Measurements from ENCODE around the gene SLITRK2.

SLITRK2 gene

DNA sequence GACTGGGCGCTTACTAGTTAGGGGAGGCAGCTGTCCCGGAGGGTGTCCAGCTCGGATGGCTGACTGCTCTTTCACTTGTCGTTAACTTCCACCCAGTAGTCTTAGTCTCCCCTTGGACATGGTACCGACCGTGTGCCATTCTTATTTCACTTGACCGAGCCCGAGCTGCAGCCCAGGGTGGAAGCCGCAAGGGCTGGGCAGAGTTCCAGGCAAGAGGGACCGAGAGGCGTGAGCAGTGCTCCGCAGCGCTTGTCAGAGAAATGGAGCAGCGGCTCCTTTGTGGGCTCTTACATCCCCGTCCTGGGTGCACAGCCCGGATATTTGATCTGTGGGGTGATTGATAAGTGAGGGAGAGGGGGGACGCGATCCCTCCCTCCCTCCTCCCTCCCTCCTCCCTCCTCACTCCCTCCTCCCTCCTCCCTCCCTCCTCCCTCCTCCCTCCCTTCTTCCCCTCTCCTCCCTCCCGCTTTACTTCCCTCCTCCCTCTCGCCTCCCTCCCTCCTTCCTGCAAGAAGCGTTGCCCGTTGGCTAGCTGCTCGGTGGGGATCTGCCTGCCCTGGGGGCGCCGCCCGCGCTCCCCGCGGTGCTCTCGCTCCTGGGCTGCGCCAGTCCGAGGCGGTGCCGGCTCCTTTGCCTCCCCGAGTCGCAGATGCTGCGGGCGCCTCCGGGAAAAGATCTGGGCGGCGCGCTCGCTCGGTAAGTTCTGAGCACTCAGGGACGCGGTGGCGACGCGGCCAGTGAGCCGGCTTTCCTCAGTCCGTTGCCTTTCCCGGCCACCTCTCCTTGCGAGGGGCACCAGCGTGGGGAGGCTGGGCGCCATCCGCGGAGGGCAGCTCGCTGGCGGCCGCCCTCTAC is at the start of gene SLITRK2:
Gene SLITRK2 (plus strand): TSS at position 499 of the 855 bp plus-strand sequence. CDS start 4,597 bp downstream, outside the sequence.
- DNase-seq: no peak

- DNase-seq: no peak
Observed at GRCh38 chrX:145773006-145773405, 44.6 kb upstream of the SLITRK2 start.

GRCh38 chrX:145792281-145792680 is 25.3 kb upstream of the SLITRK2 start:
- no peak for DNase-seq

- DNase-seq: no peak
Observed at GRCh38 chrX:145803508-145803907, 14.1 kb upstream of the SLITRK2 start.

- DNase-seq: no peak
Observed at GRCh38 chrX:145813081-145813480, 4.5 kb upstream of the SLITRK2 start.

- DNase-seq: no peak
Observed at GRCh38 chrX:145816601-145817315, 871 bp upstream of the SLITRK2 start.

DNA sequence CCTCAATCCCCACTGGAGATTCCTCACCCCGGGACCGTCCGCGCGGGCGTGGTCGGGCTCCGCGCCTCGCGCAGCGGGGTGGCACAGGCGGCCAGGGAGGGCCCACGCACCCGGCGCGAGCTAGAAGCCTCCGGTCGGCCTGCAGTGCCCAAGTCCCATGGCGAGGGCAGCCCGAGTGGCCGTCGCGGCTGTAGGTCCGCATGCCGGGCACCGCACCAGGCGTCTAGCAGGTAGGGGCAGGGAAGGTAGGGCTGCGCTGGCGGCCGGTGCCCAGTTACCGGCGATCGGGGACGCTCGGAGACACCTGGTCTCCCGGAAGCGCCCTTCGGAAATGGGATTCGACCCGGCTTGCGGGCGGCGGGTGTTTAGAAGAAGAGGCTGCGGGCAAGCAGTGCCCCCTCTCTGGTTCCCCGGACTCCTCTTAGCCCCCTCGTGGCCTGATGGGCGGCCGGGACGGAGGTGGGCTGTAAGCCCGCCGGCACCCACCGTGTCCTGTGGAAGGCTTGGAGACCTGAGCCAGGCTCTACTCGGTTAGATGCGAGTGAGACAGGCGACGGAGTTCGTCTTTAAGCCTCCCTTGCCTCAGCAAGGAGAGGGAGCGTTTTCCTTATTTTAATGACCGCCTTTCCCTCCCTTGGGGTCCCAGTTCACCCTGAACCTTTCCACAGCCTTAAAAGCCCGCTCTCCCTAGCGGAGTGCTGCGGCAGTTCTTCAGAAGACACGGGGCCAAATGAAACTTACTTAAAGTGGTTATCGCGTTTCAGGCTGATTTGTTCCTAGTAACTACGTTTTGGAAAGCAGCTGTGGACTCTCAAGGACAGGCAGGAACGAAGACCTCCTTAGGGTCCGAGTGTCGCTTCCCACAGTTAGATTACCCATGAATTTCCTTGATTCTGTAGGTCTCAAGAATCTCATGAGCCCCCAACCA is 821 bp downstream of the SLITRK2 start:
- DNase-seq: no peak

DNA sequence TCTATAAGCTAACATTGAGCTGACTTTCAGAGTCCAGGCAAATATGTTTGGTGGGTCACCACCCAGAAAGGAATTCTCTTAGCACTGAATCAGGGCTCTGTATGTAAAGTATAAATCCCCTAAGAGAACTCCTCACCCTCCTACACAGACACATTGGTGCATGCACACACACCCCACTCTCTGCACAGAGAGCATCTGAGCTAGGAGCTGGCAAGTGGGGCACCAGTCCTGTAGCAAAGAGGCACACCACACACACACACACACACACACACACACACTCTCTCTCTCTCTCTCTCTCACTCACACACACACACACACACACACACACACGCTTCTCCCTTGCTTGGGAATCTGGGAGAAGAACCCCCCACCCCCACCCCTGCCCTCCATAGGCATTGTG is 3.2 kb downstream of the SLITRK2 start:
- DNase-seq: no peak

DNA sequence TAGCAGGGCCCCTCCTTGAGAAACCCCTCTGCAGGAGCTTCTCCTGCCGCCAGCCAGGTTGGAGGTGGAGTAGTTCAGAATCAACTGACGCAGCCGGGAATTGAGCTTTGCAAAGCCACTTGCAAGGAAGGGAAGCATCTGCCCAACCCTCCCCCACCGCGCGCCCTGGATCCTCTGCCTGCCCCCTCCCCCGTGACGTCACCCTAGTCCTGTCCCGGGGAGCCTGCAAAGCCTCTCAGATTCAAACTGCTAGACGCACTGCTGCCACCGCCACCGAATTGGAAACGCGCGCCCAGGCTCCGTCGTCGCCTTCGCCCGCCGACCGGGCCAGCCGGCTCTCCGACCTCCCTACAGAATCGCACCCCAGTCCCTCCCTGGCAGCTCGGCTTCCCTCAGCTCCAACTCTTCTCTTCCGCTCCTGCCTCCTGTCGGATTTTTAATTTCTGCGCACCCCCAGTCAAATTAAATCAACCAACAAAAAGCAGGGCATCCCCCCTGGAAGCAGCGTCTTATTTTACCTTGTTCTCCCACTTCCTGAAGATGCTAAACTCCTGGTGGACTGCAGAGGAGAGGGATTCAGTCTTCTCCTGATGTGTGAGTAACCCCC is 3.8 kb downstream of the SLITRK2 start:
- DNase-seq: no peak

DNA sequence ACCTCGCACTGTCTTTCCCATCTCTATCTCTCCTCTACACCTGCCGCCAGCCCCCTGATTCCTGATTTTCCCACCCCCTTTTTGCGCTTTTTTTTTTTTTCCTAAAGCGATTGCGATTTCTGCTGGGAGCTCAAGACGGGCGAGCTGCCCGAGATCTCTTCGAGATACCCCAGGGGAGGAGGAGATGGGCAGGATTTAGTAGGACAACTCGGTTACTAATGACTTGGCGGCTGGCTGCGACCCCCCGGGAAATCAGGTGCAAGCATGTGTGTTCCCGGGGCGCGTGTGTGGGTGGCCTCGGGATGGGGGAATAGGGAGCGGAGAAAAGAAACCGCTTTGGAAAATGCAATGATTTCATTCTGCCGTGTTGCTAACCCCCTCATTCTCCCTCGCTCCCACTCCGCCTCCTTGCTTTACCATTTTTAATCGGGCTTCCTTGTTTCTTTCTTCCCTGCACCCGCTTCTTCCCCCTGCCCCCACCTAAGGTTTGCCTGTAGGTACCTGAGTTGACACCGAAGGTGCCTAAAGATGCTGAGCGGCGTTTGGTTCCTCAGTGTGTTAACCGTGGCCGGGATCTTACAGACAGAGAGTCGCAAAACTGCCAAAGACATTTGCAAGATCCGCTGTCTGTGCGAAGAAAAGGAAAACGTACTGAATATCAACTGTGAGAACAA is 4.4 kb downstream of the SLITRK2 start:
- DNase-seq: no peak

- no peak for DNase-seq
Observed at GRCh38 chrX:145823132-145823531, 5.5 kb downstream of the SLITRK2 start.

GRCh38 chrX:145825896-145826295 is 8.3 kb downstream of the SLITRK2 start:
- DNase-seq: no peak

DNA sequence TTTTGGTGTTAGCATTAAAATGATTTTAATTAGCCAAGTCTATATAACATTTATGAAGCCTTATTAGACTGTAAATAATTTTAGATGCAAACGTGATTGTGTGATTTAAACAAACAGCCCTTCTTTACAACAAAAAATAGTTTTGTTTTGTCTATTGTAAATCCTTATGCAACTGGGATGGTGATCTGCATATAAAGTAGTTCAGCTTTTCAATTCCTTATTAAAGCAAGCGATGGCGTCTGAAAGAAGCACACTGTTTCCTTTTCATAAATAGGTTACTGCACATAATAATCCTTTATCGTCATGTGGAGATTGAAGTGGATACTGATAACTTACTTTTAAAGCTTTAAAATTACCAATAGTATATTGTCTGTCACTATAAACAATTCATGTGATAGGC is 8.8 kb downstream of the SLITRK2 start:
- DNase-seq: no peak

DNA sequence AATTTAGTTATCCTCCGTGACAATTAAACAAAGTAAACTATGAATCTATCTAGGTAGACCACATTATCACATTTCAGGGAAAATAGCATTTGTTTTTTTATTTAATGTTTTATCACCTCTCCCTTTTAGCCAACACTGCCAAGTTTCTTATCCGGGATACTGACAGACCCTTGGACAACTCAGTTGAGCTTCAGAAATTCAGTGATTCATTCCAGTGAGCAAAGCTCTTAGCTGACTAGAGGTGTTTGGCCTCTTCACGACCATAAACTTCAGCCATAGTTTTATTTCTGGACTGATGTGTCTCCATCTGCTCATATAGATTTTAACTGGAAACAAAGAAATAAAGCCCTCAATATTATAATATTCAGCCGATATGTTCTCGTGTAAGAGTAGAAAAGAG is 15.2 kb downstream of the SLITRK2 start:
- DNase-seq: no peak

GRCh38 chrX:145840531-145840930 is 22.9 kb downstream of the SLITRK2 start:
- DNase-seq: no peak

DNA sequence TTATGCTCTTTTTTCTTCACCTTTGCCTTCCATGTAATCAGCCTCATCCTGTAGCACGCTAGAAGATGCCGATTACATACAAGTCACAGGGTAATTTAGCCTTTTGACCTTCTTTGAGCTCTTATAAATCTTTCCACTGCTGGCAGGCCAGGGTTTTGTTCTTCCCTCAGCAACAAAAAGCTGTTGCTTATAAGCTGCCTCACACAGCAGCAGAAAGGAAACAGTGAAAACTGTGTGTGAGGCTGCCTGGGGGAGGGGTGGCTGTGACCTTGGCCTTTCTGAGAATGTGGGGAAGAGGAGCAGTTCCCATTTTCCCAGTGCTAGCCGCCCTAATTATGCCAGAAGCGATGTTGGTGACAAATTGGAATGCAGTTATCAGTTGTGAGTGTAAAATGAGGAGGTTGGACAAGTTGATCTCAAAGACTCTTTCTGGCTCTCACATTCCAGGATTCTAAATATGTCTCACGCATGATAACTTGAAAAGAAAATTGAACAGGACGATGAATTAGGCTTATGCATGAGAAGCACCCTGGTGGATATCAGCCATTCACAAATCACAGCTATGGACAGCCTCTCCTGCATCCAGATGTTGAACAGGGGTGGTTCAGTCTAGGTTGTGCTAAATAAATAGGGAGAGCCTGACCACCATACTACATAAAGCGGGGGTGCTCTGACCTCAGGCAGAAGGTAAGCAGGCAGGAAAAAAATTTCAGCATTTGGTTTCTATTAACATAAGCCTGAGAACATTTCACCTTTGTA is 25.7 kb downstream of the SLITRK2 start:
- no peak for DNase-seq

DNA sequence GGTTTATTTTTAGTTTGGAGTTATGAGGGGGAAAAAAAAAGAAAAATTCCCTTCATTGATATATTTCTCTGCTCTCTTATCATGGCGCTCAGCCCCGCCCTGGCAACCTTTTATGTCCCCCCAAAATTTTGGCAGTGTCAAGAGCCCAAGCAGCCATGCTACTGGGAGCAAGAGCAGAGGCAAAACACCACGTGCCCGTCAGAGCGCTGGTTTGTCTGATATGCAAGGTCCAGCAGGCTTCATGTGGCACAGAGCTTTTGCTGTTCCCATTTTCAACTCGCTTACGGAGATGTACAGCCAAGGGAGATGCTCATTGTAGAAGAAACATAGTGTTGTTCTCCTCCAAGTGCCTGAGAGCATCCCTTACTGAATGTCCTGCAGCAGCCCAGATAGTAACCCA is 27.3 kb downstream of the SLITRK2 start:
- DNase-seq: no peak

DNA sequence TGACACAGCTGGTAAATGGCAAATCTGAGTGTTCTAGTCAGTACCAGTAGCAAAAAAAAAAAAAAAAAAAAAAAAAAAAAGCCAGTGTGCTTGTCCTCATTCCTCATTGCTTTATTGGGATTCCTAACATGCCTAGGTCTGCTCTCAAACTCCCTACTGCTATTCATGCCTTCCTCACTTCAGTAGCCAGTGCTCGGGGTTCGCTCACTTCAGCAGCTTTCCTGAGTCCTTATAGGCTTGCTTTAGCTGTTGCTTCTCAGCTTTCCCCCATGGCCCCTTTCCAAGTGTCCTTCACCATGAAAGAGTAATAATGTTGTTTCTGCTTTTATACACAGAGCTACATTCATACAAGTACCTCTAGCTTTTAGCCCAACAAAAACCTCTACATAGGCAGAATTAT is 30.8 kb downstream of the SLITRK2 start:
- DNase-seq: no peak

DNA sequence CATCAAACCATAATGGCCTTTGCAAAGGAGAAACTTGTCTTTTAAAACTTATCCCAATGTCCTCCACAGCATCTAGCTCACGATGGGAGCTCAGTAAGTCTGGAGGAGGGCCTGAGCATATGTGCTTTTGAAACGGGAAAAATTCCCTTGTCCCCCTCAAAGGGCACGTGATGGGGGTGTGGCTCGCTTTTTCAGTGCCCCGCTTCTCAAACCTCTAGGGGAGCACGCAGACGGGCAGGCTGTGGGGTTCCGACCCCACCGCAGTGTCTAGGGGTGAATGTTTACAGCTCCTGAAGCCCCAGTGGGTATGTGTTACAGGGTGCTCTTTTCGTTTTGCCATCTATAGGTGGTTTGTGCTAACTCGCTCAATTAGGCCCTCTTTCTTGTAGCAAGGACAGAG is 31.2 kb downstream of the SLITRK2 start:
- DNase-seq: no peak

GRCh38 chrX:145853181-145853580 is 35.6 kb downstream of the SLITRK2 start:
- no peak for DNase-seq

- no peak for DNase-seq
Observed at GRCh38 chrX:145856181-145856580, 38.6 kb downstream of the SLITRK2 start.
